ENCODE data around the gene GLIS1. TPM values are rescaled to one million over a fixed set of nuclear protein-coding genes. Genes with fewer than 3 reads are reported as not detected.

Gene GLIS1
- total and polyA plus RNA-seq, 2 of the 8 experiments (the other 6 are each of a cell fraction or from before 2014, with no cell fraction given), result 0.15 to 0.22 TPM

GRCh38 chr1:53636621-53637171 is 102.3 kb downstream of the GLIS1 start:
- WGBS, 2 experiments (ENCODE audit: extremely low coverage in 1 of 2, insufficient coverage in 1 of 2, insufficient read length in 1 of 2, insufficient replicate concordance in 2 of 2, low coverage in 1 of 2, low lambda C conversion rate in 2 of 2, missing lambda C conversion rate in 1 of 2), result 87% methylated on average over 11 of the region's 11 CpGs; no CpG with 5 or more reads in 1 of the 2 experiments
- DNase-seq (ENCODE audit: low read depth in 1 of 2, low spot score in 2 of 2) (peak in 1 of 2 experiments; percentile 49), FAIRE-seq (no peak)
- Histone ChIP-seq H3K18ac (ENCODE audit: extremely low read depth, low read length) (no peak overlapping the region; the same call in 1 of the 2 replicates), H2BK20ac (ENCODE audit: low read length) (0 out of 2 replicates have a peak overlapping the region, but pooled peaks have one; percentile 48), H3K9me3 (ENCODE audit: insufficient read depth in 2 of 2, low read depth in 1 of 2, low read length in 1 of 2) (no peaks in the 10 kb centered on the region; a peak in 1 of 4 replicates), H3K23ac (ENCODE audit: insufficient read length) (no peak overlapping the region), H3K27ac (ENCODE audit: low read depth, low read length) (no peak overlapping the region), H3K36me3 (ENCODE audit: control insufficient read depth in 2 of 4, insufficient read depth in 4 of 4, low read length in 3 of 4) (no peaks in the 10 kb centered on the region), H3K14ac (ENCODE audit: insufficient read length) (no peak overlapping the region), H3K4ac (replicated peaks; ENCODE audit: insufficient read length, low read depth, low read length) (no peak overlapping the region), H2AK5ac (ENCODE audit: low read depth, low read length) (no peak overlapping the region), H4K20me1 (replicated peaks in 1 of 2; ENCODE audit: control insufficient read depth in 1 of 2, insufficient read depth in 2 of 2, low read length in 2 of 2) (no peaks in the 10 kb centered on the region), H3K23me2 (ENCODE audit: low read depth, low read length) (peaks cover 15% of the 10 kb centered on the region; the same call in 1 of the 2 replicates), H3K79me2 (ENCODE audit: control insufficient read depth in 1 of 2, insufficient read depth in 2 of 2, low read length in 2 of 2) (no peaks in the 10 kb centered on the region), H3K79me1 (ENCODE audit: low read depth, low read length) (no peaks in the 10 kb centered on the region), H4K5ac (ENCODE audit: insufficient read length, low read depth, low read length) (no peak overlapping the region), H3K56ac (replicated peaks; ENCODE audit: insufficient read length, low read depth, low read length) (no peak overlapping the region), H4K8ac (ENCODE audit: extremely low read depth, insufficient read depth, low read length) (no peak overlapping the region), H2BK5ac (ENCODE audit: low read depth, low read length) (peak overlapping the region; percentile 44; the same call in 1 of the 2 replicates), H2BK12ac (ENCODE audit: low read depth, low read length) (peak overlapping the region; percentile 71; the same call in 1 of the 2 replicates), H3K27me3 (replicated peaks in 1 of 4; ENCODE audit: control insufficient read depth in 3 of 4, extremely low read depth in 1 of 4, insufficient read depth in 3 of 4, low read length in 3 of 4) (no peaks in the 10 kb centered on the region), H3K4me3 (ENCODE audit: extremely low read depth in 1 of 4, insufficient read depth in 2 of 4, low read depth in 3 of 4, low read length in 4 of 4) (no peak overlapping the region), H2BK120ac (replicated peaks; ENCODE audit: low read depth, low read length) (no peak overlapping the region), H2BK15ac (ENCODE audit: low read length) (no peak overlapping the region), H3K4me2 (ENCODE audit: insufficient read depth in 1 of 2, low read depth in 2 of 2, low read length in 2 of 2) (no peak overlapping the region), H2AFZ (ENCODE audit: low read length) (no peak overlapping the region), H3K4me1 (replicated peaks in 1 of 4; ENCODE audit: control insufficient read depth in 3 of 4, insufficient read depth in 4 of 4, low read length in 3 of 4) (peaks cover 0 to 5% (median 4%) of the 10 kb centered on the region in 4 experiments; a peak in 5 of 7 replicates), H4K91ac (replicated peaks; ENCODE audit: insufficient read length, low read length) (no peak overlapping the region), H3K9ac (replicated peaks in 1 of 4; ENCODE audit: extremely low read depth in 1 of 4, low read depth in 3 of 4, low read length in 3 of 4) (no peak overlapping the region)
- ChIA-PET POLR2A (ENCODE audit: partially characterized antibody) (interaction anchor here (1.6 kb wide), 1 partner anchor 99 kb away, joined by 3 read pairs; no protein-coding TSS in a partner anchor), CTCF (ENCODE audit: partially characterized antibody) (interaction anchor here (0.7 to 2.7 kb wide), 15 partner anchors 16 to 358 kb away, joined by 3 to 15 read pairs (median 4); no protein-coding TSS in a partner anchor)
- TF ChIP-seq CTBP2 (IDR thresholded peaks at IDR 0.05; ENCODE audit: borderline replicate concordance, insufficient read depth, insufficient read length, low read length) (no peak), RNF2 (IDR thresholded peaks at IDR 0.05; ENCODE audit: borderline replicate concordance, low read depth, low read length, missing control alignments, poor library complexity, severe bottlenecking) (no peak)

All from H1 (cell line).